Measurements from ENCODE around the gene OR5K2. TPM values are rescaled to one million over a fixed set of nuclear protein-coding genes. Genes with fewer than 3 reads are reported as not detected.

Gene OR5K2
- total RNA-seq, 1 donor from 2014 or later = not detected

DNA sequence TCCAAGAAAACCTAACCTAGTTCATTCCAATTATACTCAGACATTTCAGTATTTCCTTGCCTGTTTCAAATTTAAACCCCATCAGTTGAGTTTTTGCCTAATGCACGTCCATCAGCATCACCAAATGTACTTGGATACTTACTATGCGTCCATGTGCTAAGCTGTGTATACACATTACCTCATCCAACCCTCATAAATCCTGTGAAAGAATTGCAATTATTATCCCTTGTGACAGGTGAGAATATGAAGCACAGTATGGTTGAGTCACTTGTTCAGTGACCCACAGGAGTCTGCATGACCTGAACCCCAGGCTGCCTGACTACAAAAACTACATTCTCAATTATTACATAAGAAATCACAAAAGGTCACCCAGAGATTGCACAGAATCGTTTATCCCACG lies 2.5 kb downstream of the OR5K2 start:
- H3K4me1 ChIP-seq = peaks cover 5% of the 10 kb centered on the region
- intact Hi-C loops (cut with micrococcal nuclease) = no loop called here
- no peak overlapping the region for H3K4me3 ChIP-seq
- no peak for DNase-seq
- H3K36me3 ChIP-seq = no peaks in the 10 kb centered on the region
- H3K27me3 ChIP-seq (ENCODE audit: low read depth) = no peaks in the 10 kb centered on the region
- H3K27ac ChIP-seq (replicated peaks) = no peak overlapping the region
- no peaks in the 10 kb centered on the region for H3K9me3 ChIP-seq (replicated peaks)
- TF ChIP-seq, protein P1, sequence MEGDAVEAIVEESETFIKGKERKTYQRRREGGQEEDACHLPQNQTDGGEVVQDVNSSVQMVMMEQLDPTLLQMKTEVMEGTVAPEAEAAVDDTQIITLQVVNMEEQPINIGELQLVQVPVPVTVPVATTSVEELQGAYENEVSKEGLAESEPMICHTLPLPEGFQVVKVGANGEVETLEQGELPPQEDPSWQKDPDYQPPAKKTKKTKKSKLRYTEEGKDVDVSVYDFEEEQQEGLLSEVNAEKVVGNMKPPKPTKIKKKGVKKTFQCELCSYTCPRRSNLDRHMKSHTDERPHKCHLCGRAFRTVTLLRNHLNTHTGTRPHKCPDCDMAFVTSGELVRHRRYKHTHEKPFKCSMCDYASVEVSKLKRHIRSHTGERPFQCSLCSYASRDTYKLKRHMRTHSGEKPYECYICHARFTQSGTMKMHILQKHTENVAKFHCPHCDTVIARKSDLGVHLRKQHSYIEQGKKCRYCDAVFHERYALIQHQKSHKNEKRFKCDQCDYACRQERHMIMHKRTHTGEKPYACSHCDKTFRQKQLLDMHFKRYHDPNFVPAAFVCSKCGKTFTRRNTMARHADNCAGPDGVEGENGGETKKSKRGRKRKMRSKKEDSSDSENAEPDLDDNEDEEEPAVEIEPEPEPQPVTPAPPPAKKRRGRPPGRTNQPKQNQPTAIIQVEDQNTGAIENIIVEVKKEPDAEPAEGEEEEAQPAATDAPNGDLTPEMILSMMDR (IDR thresholded peaks at IDR 0.05; ENCODE audit: borderline replicate concordance) = no peak

DNA sequence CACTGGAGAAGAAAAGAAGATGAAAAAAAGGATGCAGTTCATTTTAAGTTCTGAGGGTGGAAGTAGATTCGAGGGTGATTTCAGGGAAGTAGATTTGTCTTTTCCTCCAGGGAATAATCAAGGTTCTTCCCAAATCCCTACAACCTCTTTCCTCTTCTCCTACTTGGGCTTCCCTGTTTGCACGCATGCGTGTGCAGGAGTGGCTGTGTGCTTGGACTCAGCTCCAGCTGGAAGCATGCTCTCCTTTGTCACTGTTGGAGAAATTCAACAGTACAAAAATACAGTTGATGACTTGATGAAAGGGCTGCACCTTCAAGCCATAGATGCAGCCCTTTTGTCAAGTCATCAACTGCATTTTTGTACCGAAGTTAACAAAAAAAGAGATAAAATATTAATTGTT lies 3.8 kb downstream of the OR5K2 start:
- intact Hi-C loops (cut with micrococcal nuclease) = no loop called here
- TF ChIP-seq, protein P1 (IDR thresholded peaks at IDR 0.05; ENCODE audit: borderline replicate concordance) = no peak
- H3K27ac ChIP-seq (replicated peaks) = no peak overlapping the region
- H3K4me1 ChIP-seq = peaks cover 5% of the 10 kb centered on the region
- H3K27me3 ChIP-seq (ENCODE audit: low read depth) = no peaks in the 10 kb centered on the region
- DNase-seq = no peak
- no peaks in the 10 kb centered on the region for H3K9me3 ChIP-seq (replicated peaks)
- no peaks in the 10 kb centered on the region for H3K36me3 ChIP-seq
- H3K4me3 ChIP-seq = no peak overlapping the region

DNA sequence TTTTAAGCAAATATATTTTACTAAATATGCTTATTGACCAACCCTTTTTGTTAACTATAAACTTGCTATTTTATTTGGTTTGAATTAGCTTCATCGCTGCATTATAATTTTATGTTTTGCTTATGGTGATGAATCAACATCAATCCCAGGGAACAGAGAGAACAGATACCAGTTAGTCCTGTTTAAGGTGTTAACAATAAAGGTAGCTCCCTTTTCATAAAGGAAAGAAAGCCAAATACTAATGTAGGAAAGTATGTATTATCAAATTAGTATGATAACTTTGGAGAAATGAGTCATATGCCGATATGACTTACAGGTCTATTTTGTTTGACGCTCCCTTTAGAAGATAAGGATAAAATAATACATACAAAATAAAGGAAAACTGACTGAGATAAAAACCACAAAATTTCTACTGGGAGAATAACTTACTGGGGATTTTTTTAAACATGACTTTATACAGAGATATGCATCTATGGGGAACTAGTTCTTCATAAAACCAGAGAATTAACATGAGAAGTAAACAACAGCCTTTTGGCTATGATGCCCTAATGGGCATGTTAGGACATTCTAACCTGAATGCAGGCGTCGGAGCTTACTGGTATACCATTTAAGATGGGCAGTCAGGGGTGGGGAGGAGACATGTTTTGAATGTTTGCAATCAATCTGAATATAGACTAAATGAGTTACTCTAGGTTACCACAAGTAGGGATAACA lies 4.5 kb downstream of the OR5K2 start:
- no peak for DNase-seq
- Histone ChIP-seq H3K27ac (replicated peaks) (no peak overlapping the region), H3K27me3 (ENCODE audit: low read depth) (no peaks in the 10 kb centered on the region), H3K36me3 (no peaks in the 10 kb centered on the region), H3K4me3 (no peak overlapping the region), H3K4me1 (peaks cover 5% of the 10 kb centered on the region), H3K9me3 (replicated peaks) (no peaks in the 10 kb centered on the region)
- intact Hi-C loops (cut with micrococcal nuclease) = no loop called here
- TF ChIP-seq, protein P1 (IDR thresholded peaks at IDR 0.05; ENCODE audit: borderline replicate concordance) = no peak

- no peak for DNase-seq
- peaks cover 5% of the 10 kb centered on the region for H3K4me1 ChIP-seq
- no peak overlapping the region for H3K4me3 ChIP-seq
- H3K36me3 ChIP-seq = peaks cover 6% of the 10 kb centered on the region
- TF ChIP-seq, protein P1 (IDR thresholded peaks at IDR 0.05; ENCODE audit: borderline replicate concordance) = no peak
- H3K9me3 ChIP-seq (replicated peaks) = no peaks in the 10 kb centered on the region
- no peaks in the 10 kb centered on the region for H3K27me3 ChIP-seq (ENCODE audit: low read depth)
- no peak overlapping the region for H3K27ac ChIP-seq (replicated peaks)
- intact Hi-C loops (cut with micrococcal nuclease) = no loop called here
Measured at GRCh38 chr3:98504539-98504938, 7.1 kb downstream of the OR5K2 start.

GRCh38 chr3:98508582-98508981 lies 11.1 kb downstream of the OR5K2 start:
- Histone ChIP-seq H3K36me3 (peaks cover 35% of the 10 kb centered on the region), H3K27me3 (ENCODE audit: low read depth) (no peaks in the 10 kb centered on the region), H3K4me3 (no peak overlapping the region), H3K9me3 (replicated peaks) (no peaks in the 10 kb centered on the region), H3K27ac (replicated peaks) (no peak overlapping the region), H3K4me1 (peaks cover 5% of the 10 kb centered on the region)
- no peak for DNase-seq
- intact Hi-C loops (cut with micrococcal nuclease) = no loop called here
- TF ChIP-seq, protein P1 (IDR thresholded peaks at IDR 0.05; ENCODE audit: borderline replicate concordance) = no peak
